ENCODE results near the gene CHRNA4. TPM values are rescaled to one million over a fixed set of nuclear protein-coding genes. Genes with fewer than 3 reads are reported as not detected.

CHRNA4 gene
- total and polyA plus RNA-seq, 4 donors: not detected

Other genes starting within 250 kb of the CHRNA4 start
- gene YTHDF1, start 145.2 kb downstream of the CHRNA4 start, total RNA-seq: 10 to 100 TPM; 27.2 to 30.4 TPM
- gene YTHDF1, start 145.2 kb downstream of the CHRNA4 start, polyA plus RNA-seq: 10 to 100 TPM; 19.8 to 22.2 TPM
- not detected for gene BIRC7, start 125.4 kb downstream of the CHRNA4 start, total RNA-seq
- not detected for gene BIRC7, start 125.4 kb downstream of the CHRNA4 start, polyA plus RNA-seq
- not detected for gene NKAIN4, start 106.9 kb downstream of the CHRNA4 start, total RNA-seq
- not detected for gene NKAIN4, start 106.9 kb downstream of the CHRNA4 start, polyA plus RNA-seq
- 10 to 100 TPM; 75.6 to 88.2 TPM for gene ARFGAP1, start 88.5 kb downstream of the CHRNA4 start, total RNA-seq
- gene ARFGAP1, start 88.5 kb downstream of the CHRNA4 start, polyA plus RNA-seq: 100 to 1,000 TPM in 1 of 2 donors, 10 to 100 TPM in 1; 21.7 to 202 TPM
- gene COL20A1, start 68.2 kb downstream of the CHRNA4 start, total RNA-seq: under 1 TPM in 1 of 2 donors, not detected in 1; 0.09 TPM
- gene COL20A1, start 68.2 kb downstream of the CHRNA4 start, polyA plus RNA-seq: under 1 TPM in 1 of 2 donors, not detected in 1; 0.15 TPM
- not detected for gene KCNQ2, start 111.3 kb upstream of the CHRNA4 start, total RNA-seq
- gene KCNQ2, start 111.3 kb upstream of the CHRNA4 start, polyA plus RNA-seq: not detected
- 1 to 10 TPM in 1 of 2 donors, under 1 TPM in 1; 0.88 to 1.5 TPM for gene EEF1A2, start 137.7 kb upstream of the CHRNA4 start, total RNA-seq
- gene EEF1A2, start 137.7 kb upstream of the CHRNA4 start, polyA plus RNA-seq: 1 to 10 TPM in 1 of 2 donors, under 1 TPM in 1; 0.64 to 6.0 TPM
- 100 to 1,000 TPM; 176 to 190 TPM for gene PPDPF, start 159.4 kb upstream of the CHRNA4 start, total RNA-seq
- 100 to 1,000 TPM; 360 to 386 TPM for gene PPDPF, start 159.4 kb upstream of the CHRNA4 start, polyA plus RNA-seq
- gene PTK6, start 176.0 kb upstream of the CHRNA4 start, total RNA-seq: under 1 TPM; 0.19 to 0.30 TPM
- gene PTK6, start 176.0 kb upstream of the CHRNA4 start, polyA plus RNA-seq: 1 to 10 TPM in 1 of 2 donors, under 1 TPM in 1; 0.10 to 4.6 TPM
- not detected for gene SRMS, start 186.4 kb upstream of the CHRNA4 start, total RNA-seq
- not detected for gene SRMS, start 186.4 kb upstream of the CHRNA4 start, polyA plus RNA-seq
- under 1 TPM in 1 of 2 donors, not detected in 1; 0.57 TPM for gene FNDC11, start 192.8 kb upstream of the CHRNA4 start, total RNA-seq
- gene FNDC11, start 192.8 kb upstream of the CHRNA4 start, polyA plus RNA-seq: under 1 TPM in 1 of 2 donors, not detected in 1; 0.84 TPM
- 10 to 100 TPM; 23.2 to 41.6 TPM for gene HELZ2, start 212.9 kb upstream of the CHRNA4 start, total RNA-seq
- gene HELZ2, start 212.9 kb upstream of the CHRNA4 start, polyA plus RNA-seq: 1 to 10 TPM; 2.3 to 4.8 TPM